GM23248 (cell line): ENCODE results near the gene HAS3. TPM values are rescaled to one million over a fixed set of nuclear protein-coding genes. Genes with fewer than 3 reads are reported as not detected.

Experiments used
- DNase-seq: peaks from one replicate; pipeline ENCODE4 v3.0.0-alpha.2; 2015
- H2AFZ ChIP-seq: fragments of 200-600 bp; sonication (generic); 2 replicates; pipeline ENCODE4 v1.6.1; 2016; ENCODE audit warnings: antibody characterized with exemption
- H3F3A ChIP-seq: fragments of 200-600 bp; sonication (generic); 2 replicates; pipeline ENCODE4 v1.6.1; 2016; ENCODE audit warnings: mild to moderate bottlenecking, antibody characterized with exemption, mixed run types; ENCODE audit not compliant: insufficient read depth
- H3K27ac ChIP-seq: fragments of 200-600 bp; sonication (generic); 2 replicates; pipeline ENCODE4 v1.5.1; 2016; ENCODE audit warnings: mild to moderate bottlenecking
- H3K27me3 ChIP-seq: fragments of 200-600 bp; sonication (generic); replicated peaks from 2 replicates; pipeline ENCODE4 v1.6.1; 2016; ENCODE audit warnings: mild to moderate bottlenecking; ENCODE audit not compliant: insufficient read depth
- H3K36me3 ChIP-seq: fragments of 200-600 bp; sonication (generic); 2 replicates; pipeline ENCODE4 v1.6.1; 2016; ENCODE audit warnings: low read depth, mild to moderate bottlenecking
- H3K4me1 ChIP-seq: fragments of 200-600 bp; sonication (generic); 2 replicates; pipeline ENCODE4 v1.6.1; 2016; ENCODE audit warnings: mild to moderate bottlenecking; ENCODE audit not compliant: insufficient read depth
- H3K4me2 ChIP-seq: fragments of 200-600 bp; sonication (generic); one replicate; pipeline ENCODE4 v1.6.1; 2016; ENCODE audit warnings: mild to moderate bottlenecking; ENCODE audit not compliant: unreplicated experiment
- H3K4me3 ChIP-seq: fragments of 200-600 bp; sonication (generic); 2 replicates; pipeline ENCODE4 v1.5.1; 2016; ENCODE audit warnings: mild to moderate bottlenecking
- H3K79me2 ChIP-seq: fragments of 200-600 bp; sonication (generic); 2 replicates; pipeline ENCODE4 v1.6.1; 2016; ENCODE audit warnings: mild to moderate bottlenecking; ENCODE audit not compliant: insufficient read depth
- H3K9ac ChIP-seq: fragments of 200-600 bp; sonication (generic); 2 replicates; pipeline ENCODE4 v1.6.1; 2016; ENCODE audit warnings: mild to moderate bottlenecking
- H3K9me2 ChIP-seq: fragments of 200-600 bp; sonication (generic); 2 replicates; pipeline ENCODE4 v1.6.1; 2016; ENCODE audit warnings: mixed run types, mild to moderate bottlenecking, moderate library complexity; ENCODE audit not compliant: insufficient read depth
- H3K9me3 ChIP-seq: fragments of 200-600 bp; sonication (generic); one replicate; pipeline ENCODE4 v1.6.1; 2017; ENCODE audit warnings: low read depth
- H4K20me1 ChIP-seq: fragments of 200-600 bp; sonication (generic); 2 replicates; pipeline ENCODE4 v1.6.0; 2016; ENCODE audit not compliant: insufficient read depth
- EZH2 ChIP-seq: fragments of 200-600 bp; sonication (generic); IDR thresholded peaks from 2 replicates; pipeline ENCODE4 v1.6.1; 2018; ENCODE audit warnings: antibody characterized with exemption, mild to moderate bottlenecking; ENCODE audit not compliant: insufficient read depth, poor library complexity, severe bottlenecking
- EZH2phosphoT487 ChIP-seq: fragments of 200-600 bp; sonication (generic); IDR thresholded peaks from 2 replicates; pipeline ENCODE4 v1.6.1; 2018; ENCODE audit warnings: antibody characterized with exemption, moderate library complexity, mild to moderate bottlenecking, low read depth; ENCODE audit not compliant: insufficient read depth
- WGBS, 2 experiments: methylation state at CpG; one replicate each; pipeline ENCODE4 v1.1.6; 2015 to 2017; ENCODE audit warnings: low lambda C conversion rate in 2 of 2, low coverage in 1 of 2; ENCODE audit errors: missing lambda C conversion rate in 2 of 2; 5-methylcytosine and 5-hydroxymethylcytosine counted together
- in situ Hi-C: fragments of 300-500 bp; cut with MboI; formaldehyde crosslinking; loops from 2 replicates; pipeline ENCODE4 v1.15.0; 2020
- polyA plus RNA-seq: library from polyadenylated mRNA; unstranded; fragments of >200 nt; fragmentation: Nextera tagmentation; extraction: Ambion mirVana; gene quantifications from 2 replicates; pipeline ENCODE4 v1.2.1, GENCODE V29; 2016
- total RNA-seq: library from RNA; depleted of rRNA; stranded (reverse); fragments of >200 nt; shearing (Covaris generic); gene quantifications from 2 replicates; pipeline ENCODE4 v1.2.3, GENCODE V29; 2014; rRNA removed

HAS3 gene
- total and polyA plus RNA-seq, 2 experiments from 2014 or later, result 0.43 TPM; not detected in 1

DNA sequence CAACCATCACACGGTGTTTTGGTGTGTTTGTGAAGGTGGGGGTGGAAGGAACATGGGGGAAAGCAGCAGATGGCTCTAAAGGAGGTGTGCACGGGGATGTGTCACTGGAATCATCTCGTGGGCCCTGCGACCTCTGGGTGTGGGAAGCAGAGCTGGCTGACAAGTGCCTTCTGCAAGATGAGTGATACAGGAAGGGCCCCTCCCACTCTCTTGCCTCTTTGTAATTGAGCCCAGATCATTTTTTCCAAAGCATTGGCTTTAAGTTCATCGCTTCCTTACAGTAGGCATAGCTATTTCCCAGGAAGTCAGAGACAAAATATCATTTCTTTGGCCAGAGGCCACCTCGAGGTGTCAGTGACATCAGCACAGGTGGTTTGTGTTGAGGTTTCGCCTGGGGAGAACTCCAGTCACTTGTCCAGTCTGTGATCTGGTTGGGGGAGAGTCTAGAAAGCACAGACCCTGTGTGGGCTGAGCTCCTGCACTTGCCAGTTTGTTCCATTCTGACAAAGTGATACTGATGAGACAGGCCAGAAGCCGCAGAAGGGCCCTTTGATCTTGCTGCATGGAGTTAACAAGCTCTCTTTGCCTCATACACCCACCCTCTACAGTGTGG is 60.9 kb downstream of the HAS3 start:
- Histone ChIP-seq H3K4me2 (peak overlapping the region; percentile 52), H3K9me3 (no peaks in the 10 kb centered on the region)
- WGBS, 2 experiments, result 10 to 12% methylated on average over 8 of the region's 8 CpGs

DNA sequence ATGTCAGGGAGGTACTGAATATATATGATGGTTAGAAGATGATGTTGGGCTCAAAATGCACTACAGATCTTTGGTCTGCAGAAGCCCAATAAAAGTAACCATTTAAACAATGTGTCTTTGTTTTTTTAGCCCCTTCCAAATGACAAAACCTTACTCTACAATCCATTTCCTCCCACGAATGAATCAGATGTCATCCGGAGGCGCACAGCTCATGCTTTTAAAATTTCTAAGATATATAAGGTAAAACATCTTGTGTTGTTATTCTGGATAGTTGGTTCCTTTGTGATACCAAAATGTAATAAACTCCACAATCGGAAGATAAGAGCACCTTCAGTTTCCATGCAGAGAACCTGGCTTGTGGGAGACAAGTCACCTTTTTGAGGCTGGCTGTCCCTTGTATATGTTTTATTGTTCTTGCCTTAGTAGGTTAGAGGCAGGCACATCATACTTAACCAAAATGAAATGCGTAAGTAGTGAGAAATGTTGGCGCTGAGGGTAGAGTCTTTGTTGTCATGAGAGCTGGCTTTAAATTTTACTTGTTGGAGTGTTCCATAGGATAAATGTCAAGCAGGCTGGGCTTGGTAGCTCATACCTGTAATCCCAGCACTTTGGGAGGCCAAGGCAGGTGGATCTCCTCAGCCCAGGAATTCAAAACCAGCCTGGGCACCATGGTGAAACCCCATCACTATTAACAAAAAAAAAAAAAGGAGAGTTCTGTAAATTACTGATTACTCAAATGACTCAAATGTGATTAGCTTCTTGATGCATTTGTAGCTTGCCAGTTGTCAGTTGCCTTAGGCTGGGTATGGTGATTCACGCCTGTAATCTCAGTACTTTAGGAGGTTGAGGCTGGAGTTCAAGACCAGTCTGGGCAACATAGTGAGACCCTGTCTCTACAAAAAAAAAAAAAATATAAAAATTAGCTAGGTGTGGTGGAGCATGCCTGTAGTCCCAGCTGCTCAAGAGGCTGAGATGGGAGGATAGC is 61.8 kb downstream of the HAS3 start:
- Histone ChIP-seq H2AFZ (no peak overlapping the region), H3K4me1 (peaks cover 40% of the 10 kb centered on the region), H3K27ac (peak overlapping the region; percentile 68), H3F3A (peaks cover 56% of the 10 kb centered on the region), H3K4me3 (peak overlapping the region; percentile 16), H4K20me1 (no peaks in the 10 kb centered on the region), H3K27me3 (no peaks in the 10 kb centered on the region), H3K79me2 (0 out of 2 replicates have a peak, but pooled peaks cover 3% of the 10 kb centered on the region), H3K36me3 (peaks cover 13% of the 10 kb centered on the region; the same call in 1 of the 2 replicates), H3K4me2 (peak overlapping the region; percentile 52), H3K9me2 (no peaks in the 10 kb centered on the region), H3K9me3 (no peaks in the 10 kb centered on the region), H3K9ac (no peak overlapping the region)
- peak; percentile 59 for DNase-seq
- TF ChIP-seq EZH2phosphoT487, result no peak
- TF ChIP-seq EZH2, result no peak
- in situ Hi-C loops, result no loop called here
- WGBS, 2 experiments, result 55 to 56% methylated on average over 7 of the region's 7 CpGs

More for the DNA sequence above, 60.9 kb downstream of the HAS3 start:
- Histone ChIP-seq H3K27me3 (no peaks in the 10 kb centered on the region), H3K36me3 (peaks cover 16% of the 10 kb centered on the region; the same call in 1 of the 2 replicates), H3K79me2 (0 out of 2 replicates have a peak, but pooled peaks cover 3% of the 10 kb centered on the region), H3K9ac (peak overlapping the region; percentile 25; the same call in 1 of the 2 replicates), H3K4me3 (peak overlapping the region; percentile 16), H3K4me1 (peaks cover 30% of the 10 kb centered on the region), H3K27ac (peak overlapping the region; percentile 68), H3F3A (peaks cover 47% of the 10 kb centered on the region), H4K20me1 (no peaks in the 10 kb centered on the region), H3K9me2 (no peaks in the 10 kb centered on the region), H2AFZ (no peak overlapping the region)
- DNase-seq, result peak; percentile 86
- in situ Hi-C loops, result no loop called here
- TF ChIP-seq EZH2 (no peak), EZH2phosphoT487 (no peak)

Other genes with a start within 250 kb of the HAS3 start
- 58.0 and 69.9 TPM in 2 replicates for gene CHTF8, start 26.9 kb downstream of the HAS3 start, total RNA-seq
- 56.7 and 57.7 TPM in 2 replicates for gene CHTF8, start 26.9 kb downstream of the HAS3 start, polyA plus RNA-seq
- gene UTP4, start 27.0 kb downstream of the HAS3 start, total RNA-seq, result 17.8 and 19.1 TPM in 2 replicates
- 54.8 and 55.8 TPM in 2 replicates for gene UTP4, start 27.0 kb downstream of the HAS3 start, polyA plus RNA-seq
- 24.5 and 30.4 TPM in 2 replicates for gene SNTB2, start 81.5 kb downstream of the HAS3 start, total RNA-seq
- 6.0 and 13.2 TPM in 2 replicates for gene SNTB2, start 81.5 kb downstream of the HAS3 start, polyA plus RNA-seq
- gene VPS4A, start 205.7 kb downstream of the HAS3 start, total RNA-seq, result 35.9 and 36.5 TPM in 2 replicates
- 43.8 and 44.9 TPM in 2 replicates for gene VPS4A, start 205.7 kb downstream of the HAS3 start, polyA plus RNA-seq
- 12.3 and 21.5 TPM in 2 replicates for gene PDF, start 224.9 kb downstream of the HAS3 start, total RNA-seq
- 18.0 and 20.9 TPM in 2 replicates for gene PDF, start 224.9 kb downstream of the HAS3 start, polyA plus RNA-seq
- 52.4 and 65.9 TPM in 2 replicates for gene COG8, start 233.9 kb downstream of the HAS3 start, total RNA-seq
- 28.9 and 29.1 TPM in 2 replicates for gene COG8, start 233.9 kb downstream of the HAS3 start, polyA plus RNA-seq
- gene NIP7, start 234.1 kb downstream of the HAS3 start, total RNA-seq, result 16.3 and 24.2 TPM in 2 replicates
- gene NIP7, start 234.1 kb downstream of the HAS3 start, polyA plus RNA-seq, result 35.1 and 35.6 TPM in 2 replicates
- gene TMED6, start 246.1 kb downstream of the HAS3 start, total RNA-seq, result not detected in 2 replicates
- gene TMED6, start 246.1 kb downstream of the HAS3 start, polyA plus RNA-seq, result 0.30 and 0.46 TPM in 2 replicates